B cell (primary cell): ENCODE measurements around the gene VCL. TPM values are rescaled to one million over a fixed set of nuclear protein-coding genes. Genes with fewer than 3 reads are reported as not detected.

Source experiments
- ATAC-seq: fragments of 200-7000 bp; cut with Tn5 transposase; one replicate; pipeline ENCODE4 v1.10.0; 2021; ENCODE audit warnings: low read depth, mild to moderate bottlenecking, moderate number of reproducible peaks, moderate library complexity
- CTCF ChIA-PET: fragments of 350-600 bp; sonication (Branson Sonifier 250); formaldehyde crosslinking; loops from one replicate; lab custom pipeline; 2021; ENCODE audit warnings: antibody characterized with exemption, inconsistent platforms; lab: Charles Lee
- POLR2A ChIA-PET: fragments of 350-600 bp; sonication (Branson Sonifier 250); formaldehyde crosslinking; loops from one replicate; lab custom pipeline; 2021; ENCODE audit warnings: antibody characterized with exemption; lab: Charles Lee
- DNase-seq: peaks from one replicate; pipeline ENCODE4 v3.0.0; 2013
- H2AFZ ChIP-seq: 2 replicates; pipeline ENCODE4 v1.6.1; 2012; ENCODE audit warnings: mild to moderate bottlenecking, low read depth, low read length; ENCODE audit not compliant: insufficient read depth, poor library complexity, severe bottlenecking
- H3K27ac ChIP-seq, 2 donors: 1 replicate in 1 of 2; 2 replicates in 1 of 2; pipeline ENCODE4 v1.5.1; 2012 to 2013; ENCODE audit warnings: low read length in 2 of 2, mild to moderate bottlenecking in 2 of 2, moderate library complexity in 1 of 2
- H3K27me3 ChIP-seq, 4 experiments: fragments of 200-600 bp in 1 of 4; sonication (generic) in 1 of 4; replicated peaks in 1 of 4; 1 replicate in 2 of 4; 2 replicates in 2 of 4; pipeline versions ENCODE4 v1.6.1 to v1.7.0; 2013 to 2016; ENCODE audit warnings: low read length in 3 of 4, mild to moderate bottlenecking in 2 of 4, mixed read lengths in 1 of 4, moderate library complexity in 1 of 4; ENCODE audit not compliant: insufficient read depth in 4 of 4, control insufficient read depth in 3 of 4; ENCODE audit errors: control extremely low read depth in 1 of 4
- H3K36me3 ChIP-seq, 2 experiments: replicated peaks in 1 of 2; 1 replicate in 1 of 2; 2 replicates in 1 of 2; pipeline versions ENCODE4 v1.6.1 to v1.7.1; 2013; ENCODE audit warnings: low read length in 1 of 2; ENCODE audit not compliant: insufficient read depth in 2 of 2, control insufficient read depth in 1 of 2; ENCODE audit errors: control extremely low read depth in 1 of 2, extremely low read depth in 1 of 2
- H3K4me1 ChIP-seq, 2 donors: fragments of 200-600 bp in 1 of 2; sonication (generic) in 1 of 2; 1 replicate in 1 of 2; 2 replicates in 1 of 2; pipeline versions ENCODE4 v1.5.1 to v1.6.1; 2013 to 2017; ENCODE audit warnings: low read length in 2 of 2; ENCODE audit not compliant: control insufficient read depth in 2 of 2, insufficient read depth in 2 of 2
- H3K4me2 ChIP-seq: replicated peaks from 2 replicates; pipeline ENCODE3; 2012; ENCODE audit warnings: mild to moderate bottlenecking, low read depth, low read length; ENCODE audit not compliant: poor library complexity, severe bottlenecking
- H3K4me3 ChIP-seq, 5 experiments: fragments of 200-600 bp in 1 of 5; sonication (generic) in 1 of 5; 1 replicate in 3 of 5; 2 replicates in 2 of 5; pipeline versions ENCODE4 v1.5.1 to v1.7.0; 2011 to 2016; ENCODE audit warnings: low read length in 4 of 5, mild to moderate bottlenecking in 4 of 5, low read depth in 2 of 5, control low read depth in 1 of 5, moderate library complexity in 1 of 5; ENCODE audit not compliant: insufficient read depth in 1 of 5; ENCODE audit errors: control extremely low read depth in 1 of 5, extremely low read depth in 1 of 5
- H3K79me2 ChIP-seq: fragments of 200-600 bp; sonication (generic); one replicate; pipeline ENCODE4 v1.6.0; 2016; ENCODE audit warnings: low read length; ENCODE audit not compliant: control insufficient read depth, insufficient read depth
- H3K9ac ChIP-seq: fragments of 200-600 bp; sonication (generic); 2 replicates; pipeline ENCODE4 v1.6.1; 2017; ENCODE audit warnings: mild to moderate bottlenecking, low read length, moderate library complexity
- H3K9me3 ChIP-seq, 3 donors: one replicate each; pipeline versions ENCODE4 v1.6.1 to v1.7.1; 2013; ENCODE audit warnings: low read length in 2 of 3; ENCODE audit not compliant: control insufficient read depth in 2 of 3, insufficient read depth in 1 of 3; ENCODE audit errors: control extremely low read depth in 1 of 3
- H4K20me1 ChIP-seq: 2 replicates; pipeline ENCODE4 v1.6.0; 2012; ENCODE audit warnings: mild to moderate bottlenecking, low read length; ENCODE audit not compliant: insufficient read depth, control insufficient read depth, poor library complexity, severe bottlenecking
- H3K27ac Mint-ChIP-seq: one replicate; pipeline ENCODE4 v1.8.0; 2021; ENCODE audit warnings: mixed read lengths
- H3K27me3 Mint-ChIP-seq: one replicate; pipeline ENCODE4 v1.8.0; 2021; ENCODE audit warnings: mixed read lengths
- H3K4me1 Mint-ChIP-seq: one replicate; pipeline ENCODE4 v1.8.0; 2021; ENCODE audit warnings: mixed read lengths
- H3K4me3 Mint-ChIP-seq: one replicate; pipeline ENCODE4 v1.8.0; 2021; ENCODE audit warnings: mixed read lengths
- H3K9me3 Mint-ChIP-seq: one replicate; pipeline ENCODE4 v1.8.0; 2022; ENCODE audit warnings: mixed read lengths; ENCODE audit not compliant: insufficient read depth
- CTCF ChIP-seq: fragments of 200-600 bp; IDR thresholded peaks from one replicate; pipeline ENCODE4 v1.8.0; 2022; ENCODE audit warnings: antibody characterized with exemption, mild to moderate bottlenecking
- EZH2 ChIP-seq: IDR thresholded peaks from 2 replicates; pipeline ENCODE4 v1.6.1; 2012; ENCODE audit warnings: borderline replicate concordance, low read depth, mild to moderate bottlenecking, moderate library complexity, low read length; ENCODE audit not compliant: insufficient read depth, poor library complexity, severe bottlenecking
- WGBS: methylation state at CpG from one replicate; pipeline ENCODE4 v1.1.5; 2013; ENCODE audit warnings: missing lambda C conversion rate; ENCODE audit not compliant: insufficient coverage; 5-methylcytosine and 5-hydroxymethylcytosine counted together
- intact Hi-C: fragments of 100-400 bp; cut with micrococcal nuclease; formaldehyde crosslinking; loops from one replicate; pipeline ENCODE4 v1.10.0; 2022
- polyA plus RNA-seq: library from polyadenylated mRNA; depleted of rRNA; stranded (reverse); fragments of >200 nt; gene quantifications from 2 replicates; pipeline ENCODE4 v1.2.3, GENCODE V29; 2012
- total RNA-seq, 2 donors: library from RNA; stranded (reverse); fragments of 120-200 nt in 1 of 2; gene quantifications; 1 replicate in 1 of 2; 2 replicates in 1 of 2; pipeline versions ENCODE4 v1.2.3 to v1.2.4, GENCODE V29; 2013 to 2022

VCL gene
- total and polyA plus RNA-seq, 2 donors (not counting 1 experiment from before 2014, with no cell fraction given), result 13.1 to 29.8 TPM

- Histone ChIP-seq H3K4me2 (peak overlapping the region; percentile 36), H3K4me3 (no peak overlapping the region), H3K79me2 (peaks cover 95% of the 10 kb centered on the region), H3K36me3 (peaks cover 0 to 6% of the 10 kb centered on the region in 2 experiments), H3K9ac (no peak overlapping the region), H3K9me3 (no peaks in the 10 kb centered on the region), H4K20me1 (no peaks in the 10 kb centered on the region), H3K27me3 (no peaks in the 10 kb centered on the region), H3K27ac (peak overlapping the region in 1 of 2 donors; percentile 74), H3K4me1 (peaks cover 53 to 62% of the 10 kb centered on the region in 2 donors), H2AFZ (no peak overlapping the region)
- H3K27me3 Mint-ChIP-seq, result no peaks in the 10 kb centered on the region
- WGBS, result no CpG with 5 or more reads among the region's 2 CpGs
- DNase-seq (peak; percentile 29), ATAC-seq (peak; percentile 54)
- ChIA-PET CTCF (interaction anchor here (0.7 to 2.9 kb wide), 5 partner anchors 9 to 72 kb away, joined by 3 to 16 read pairs (median 3); no protein-coding TSS in a partner anchor), POLR2A (interaction anchor here (0.5 to 1.3 kb wide), 4 partner anchors 12 to 966 kb away, joined by 3 to 13 read pairs (median 4); no protein-coding TSS in a partner anchor)
- intact Hi-C loops, result no loop called here
- TF ChIP-seq CTCF, result no peak
- no peak for TF ChIP-seq EZH2
- H3K27ac Mint-ChIP-seq, result peak overlapping the region; percentile 72
- no peaks in the 10 kb centered on the region for H3K9me3 Mint-ChIP-seq
- H3K4me3 Mint-ChIP-seq, result peak overlapping the region; percentile 44
- H3K4me1 Mint-ChIP-seq, result peaks cover 77% of the 10 kb centered on the region
Measured at GRCh38 chr10:74156919-74157289, 159.0 kb downstream of the VCL start.

- ChIA-PET POLR2A (no interaction called here), CTCF (no interaction called here)
- peak overlapping the region in 1 of 2 donors; percentile 41 for H3K27ac ChIP-seq
- no peak overlapping the region for H3K4me2 ChIP-seq
- H3K36me3 ChIP-seq, result peaks cover 0 to 3% of the 10 kb centered on the region in 2 experiments
- no peaks in the 10 kb centered on the region for H3K27me3 ChIP-seq
- H3K4me3 ChIP-seq, result no peak overlapping the region
- no peaks in the 10 kb centered on the region for H4K20me1 ChIP-seq
- Mint-ChIP-seq H3K9me3 (no peaks in the 10 kb centered on the region), H3K4me1 (peaks cover 72% of the 10 kb centered on the region), H3K4me3 (no peak overlapping the region), H3K27me3 (no peaks in the 10 kb centered on the region), H3K27ac (peak overlapping the region; percentile 35)
- peaks cover 51 to 67% of the 10 kb centered on the region in 2 donors for H3K4me1 ChIP-seq
- H3K79me2 ChIP-seq, result peaks cover 92% of the 10 kb centered on the region
- intact Hi-C loops, result no loop called here
- no peaks in the 10 kb centered on the region for H3K9me3 ChIP-seq
- TF ChIP-seq CTCF, result no peak
- no peak for TF ChIP-seq EZH2
- H3K9ac ChIP-seq, result no peak overlapping the region
- ATAC-seq, result no peak
- H2AFZ ChIP-seq, result no peak overlapping the region
- 100% methylated on average over 1 of the region's 3 CpGs for WGBS
- no peak for DNase-seq
Measured at GRCh38 chr10:74160013-74160412, 162.1 kb downstream of the VCL start.
